PC-3 (cell line): ENCODE data around the gene KRTAP19-2. TPM values are rescaled to one million over a fixed set of nuclear protein-coding genes. Genes with fewer than 3 reads are reported as not detected.
A peak's percentile ranks its signal among the peaks of the same experiment; 100 is the strongest.

Experiments
- ATAC-seq: fragments of 200-7000 bp; cut with Tn5 transposase; 2 replicates; pipeline ENCODE4 v1.9.1; 2020; ENCODE audit warnings: mild to moderate bottlenecking, moderate library complexity
- BruUV-seq: library from RNA; stranded (reverse); fragments of 400-500 nt; replicated peaks from 2 replicates; lab custom pipeline; 2021; lab: Mats Ljungman, UMichigan
- CTCF ChIA-PET: fragments of 300-600 bp; sonication (Branson Sonifier 250); formaldehyde crosslinking; loops from one replicate; lab custom pipeline; 2022; ENCODE audit warnings: antibody characterized with exemption; lab: Charles Lee
- POLR2A ChIA-PET: fragments of 300-600 bp; sonication (Branson Sonifier 250); formaldehyde crosslinking; loops from one replicate; lab custom pipeline; 2022; ENCODE audit warnings: antibody characterized with exemption; ENCODE audit not compliant: unreplicated experiment; lab: Charles Lee
- DNase-seq: peaks from one replicate; pipeline ENCODE4 v3.0.0-alpha.2; 2015
- H2AFZ ChIP-seq: fragments of 300-600 bp; sonication (generic); 2 replicates; pipeline ENCODE4 v1.6.0; 2016; ENCODE audit warnings: antibody characterized with exemption, low read length
- H3F3A ChIP-seq: fragments of 300-600 bp; sonication (generic); one replicate; pipeline ENCODE4 v1.6.0; 2017; ENCODE audit warnings: antibody characterized with exemption, low read length, control low read depth, mild to moderate bottlenecking; ENCODE audit not compliant: unreplicated experiment
- H3K27ac ChIP-seq: fragments of 300-600 bp; sonication (generic); 2 replicates; pipeline ENCODE4 v1.5.1; 2016; ENCODE audit warnings: mild to moderate bottlenecking, low read length
- H3K27me3 ChIP-seq: fragments of 300-600 bp; sonication (generic); 2 replicates; pipeline ENCODE4 v1.6.1; 2016; ENCODE audit warnings: low read length, mixed read lengths
- H3K36me3 ChIP-seq: fragments of 300-600 bp; sonication (generic); 2 replicates; pipeline ENCODE4 v1.6.1; 2016; ENCODE audit warnings: low read depth, mixed run types, low read length, mixed read lengths
- H3K4me1 ChIP-seq: fragments of 300-600 bp; sonication (generic); 2 replicates; pipeline ENCODE4 v1.5.1; 2016; ENCODE audit warnings: low read length; ENCODE audit not compliant: insufficient read depth
- H3K4me2 ChIP-seq: fragments of 300-600 bp; sonication (generic); 2 replicates; pipeline ENCODE4 v1.6.0; 2016; ENCODE audit warnings: low read length
- H3K4me3 ChIP-seq: fragments of 300-600 bp; sonication (generic); 2 replicates; pipeline ENCODE4 v1.5.1; 2016; ENCODE audit warnings: mild to moderate bottlenecking, low read length, mixed read lengths
- H3K79me2 ChIP-seq: fragments of 300-600 bp; sonication (generic); 2 replicates; pipeline ENCODE4 v1.6.1; 2017; ENCODE audit warnings: low read length, mixed read lengths
- H3K9ac ChIP-seq: fragments of 300-600 bp; sonication (generic); 2 replicates; pipeline ENCODE4 v1.6.0; 2016; ENCODE audit warnings: mild to moderate bottlenecking, low read length
- H3K9me2 ChIP-seq: fragments of 300-600 bp; sonication (generic); replicated peaks from 2 replicates; pipeline ENCODE4 v1.6.1; 2016; ENCODE audit warnings: mixed run types, low read length, mixed read lengths
- H3K9me3 ChIP-seq: fragments of 300-600 bp; sonication (generic); 2 replicates; pipeline ENCODE4 v1.6.1; 2016; ENCODE audit warnings: low read length, mixed read lengths
- H4K20me1 ChIP-seq: fragments of 300-600 bp; sonication (generic); 2 replicates; pipeline ENCODE4 v1.6.1; 2016; ENCODE audit warnings: low read length, mixed read lengths
- EZH2 ChIP-seq: fragments of 300-600 bp; sonication (generic); IDR thresholded peaks from one replicate; pipeline ENCODE4 v1.6.1; 2017; ENCODE audit warnings: antibody characterized with exemption, mild to moderate bottlenecking, low read length; ENCODE audit not compliant: unreplicated experiment
- EZH2phosphoT487 ChIP-seq: fragments of 300-600 bp; sonication (generic); IDR thresholded peaks from 2 replicates; pipeline ENCODE4 v1.6.1; 2018; ENCODE audit warnings: mild to moderate bottlenecking, antibody characterized with exemption, low read length, borderline replicate concordance
- intact Hi-C: fragments of 100-400 bp; cut with micrococcal nuclease; formaldehyde crosslinking; loops from 2 replicates; pipeline ENCODE4 v1.9.0; 2023
- total RNA-seq: library from RNA; depleted of rRNA; stranded (reverse); fragments of >200 nt; gene quantifications from 2 replicates; pipeline ENCODE4 v1.2.3, GENCODE V29; 2014
- TF ChIP-seq, protein P1 (sequence below): fragments of 300-600 bp; sonication (generic); conservative IDR thresholded peaks from 2 replicates; pipeline ENCODE4 v1.5.1; 2017; ENCODE audit warnings: antibody characterized with exemption, low read depth, mild to moderate bottlenecking, low read length

The KRTAP19-2 gene
- total RNA-seq, 1 experiment from 2014 or later = not detected

GRCh38 chr21:30447056-30447455, 40.2 kb downstream of the KRTAP19-2 start:
- no TSS peak for BruUV-seq

GRCh38 chr21:30444204-30444603, 43.0 kb downstream of the KRTAP19-2 start:
- no peaks in the 10 kb centered on the region for H3F3A ChIP-seq
- TF ChIP-seq EZH2 (no peak), EZH2phosphoT487 (no peak)
- TF ChIP-seq, protein P1, sequence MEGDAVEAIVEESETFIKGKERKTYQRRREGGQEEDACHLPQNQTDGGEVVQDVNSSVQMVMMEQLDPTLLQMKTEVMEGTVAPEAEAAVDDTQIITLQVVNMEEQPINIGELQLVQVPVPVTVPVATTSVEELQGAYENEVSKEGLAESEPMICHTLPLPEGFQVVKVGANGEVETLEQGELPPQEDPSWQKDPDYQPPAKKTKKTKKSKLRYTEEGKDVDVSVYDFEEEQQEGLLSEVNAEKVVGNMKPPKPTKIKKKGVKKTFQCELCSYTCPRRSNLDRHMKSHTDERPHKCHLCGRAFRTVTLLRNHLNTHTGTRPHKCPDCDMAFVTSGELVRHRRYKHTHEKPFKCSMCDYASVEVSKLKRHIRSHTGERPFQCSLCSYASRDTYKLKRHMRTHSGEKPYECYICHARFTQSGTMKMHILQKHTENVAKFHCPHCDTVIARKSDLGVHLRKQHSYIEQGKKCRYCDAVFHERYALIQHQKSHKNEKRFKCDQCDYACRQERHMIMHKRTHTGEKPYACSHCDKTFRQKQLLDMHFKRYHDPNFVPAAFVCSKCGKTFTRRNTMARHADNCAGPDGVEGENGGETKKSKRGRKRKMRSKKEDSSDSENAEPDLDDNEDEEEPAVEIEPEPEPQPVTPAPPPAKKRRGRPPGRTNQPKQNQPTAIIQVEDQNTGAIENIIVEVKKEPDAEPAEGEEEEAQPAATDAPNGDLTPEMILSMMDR = peak; percentile 42; the same call in 1 of the 2 replicates

More at GRCh38 chr21:30447056-30447455, 40.2 kb downstream of the KRTAP19-2 start:
- no peak for ATAC-seq
- intact Hi-C loops = no loop called here
- ChIA-PET CTCF (no interaction called here), POLR2A (no interaction called here)
- no peaks in the 10 kb centered on the region for H3K9me3 ChIP-seq
- H3K4me2 ChIP-seq = no peak overlapping the region
- TF ChIP-seq EZH2phosphoT487 = no peak
- TF ChIP-seq, protein P1 = no peak
- TF ChIP-seq EZH2 = no peak
- H3K9ac ChIP-seq = no peak overlapping the region
- H3K36me3 ChIP-seq = no peaks in the 10 kb centered on the region
- H3K27me3 ChIP-seq = peaks cover 25% of the 10 kb centered on the region; the same call in 1 of the 2 replicates
- no peaks in the 10 kb centered on the region for H3F3A ChIP-seq
- no peaks in the 10 kb centered on the region for H4K20me1 ChIP-seq
- no peaks in the 10 kb centered on the region for H3K9me2 ChIP-seq
- DNase-seq = no peak
- no peaks in the 10 kb centered on the region for H3K4me1 ChIP-seq
- H3K27ac ChIP-seq = no peak overlapping the region
- no peaks in the 10 kb centered on the region for H3K79me2 ChIP-seq
- H2AFZ ChIP-seq = no peak overlapping the region
- H3K4me3 ChIP-seq = no peak overlapping the region

GRCh38 chr21:30443226-30443625, 44.0 kb downstream of the KRTAP19-2 start:
- Histone ChIP-seq H3F3A (no peaks in the 10 kb centered on the region), H3K79me2 (no peaks in the 10 kb centered on the region), H3K9me3 (no peaks in the 10 kb centered on the region), H3K4me1 (no peaks in the 10 kb centered on the region), H4K20me1 (no peaks in the 10 kb centered on the region), H3K27me3 (peaks cover 28% of the 10 kb centered on the region), H3K27ac (no peak overlapping the region), H3K9me2 (no peaks in the 10 kb centered on the region), H2AFZ (no peak overlapping the region), H3K4me3 (no peak overlapping the region), H3K9ac (no peak overlapping the region), H3K4me2 (no peak overlapping the region), H3K36me3 (no peaks in the 10 kb centered on the region)
- ChIA-PET CTCF (no interaction called here), POLR2A (no interaction called here)
- intact Hi-C loops = no loop called here
- ATAC-seq (no peak), DNase-seq (no peak)
- TF ChIP-seq, protein P1 = no peak
- TF ChIP-seq EZH2phosphoT487 (no peak), EZH2 (no peak)
- BruUV-seq = no TSS peak

More at GRCh38 chr21:30444204-30444603, 43.0 kb downstream of the KRTAP19-2 start:
- ChIA-PET CTCF (interaction anchor here (0.6 kb wide), 1 partner anchor 162 kb away, joined by 3 read pairs; no protein-coding TSS in a partner anchor), POLR2A (no interaction called here)
- no peaks in the 10 kb centered on the region for H4K20me1 ChIP-seq
- no peak overlapping the region for H3K9ac ChIP-seq
- no peak overlapping the region for H3K27ac ChIP-seq
- H3K9me3 ChIP-seq = no peaks in the 10 kb centered on the region
- ATAC-seq = peak; percentile 58
- H3K9me2 ChIP-seq = no peaks in the 10 kb centered on the region
- no peak overlapping the region for H3K4me3 ChIP-seq
- no TSS peak for BruUV-seq
- H2AFZ ChIP-seq = no peak overlapping the region
- no peak overlapping the region for H3K4me2 ChIP-seq
- H3K36me3 ChIP-seq = no peaks in the 10 kb centered on the region
- intact Hi-C loops = loop anchor here (1.0 kb wide), 1 partner anchor 289 kb away; no protein-coding TSS in a partner anchor
- DNase-seq = peak; percentile 19
- no peaks in the 10 kb centered on the region for H3K4me1 ChIP-seq
- H3K79me2 ChIP-seq = no peaks in the 10 kb centered on the region
- H3K27me3 ChIP-seq = peaks cover 21% of the 10 kb centered on the region; the same call in 1 of the 2 replicates
